Hepatocyte (in vitro differentiated cells): ENCODE data around the gene NKX2-1. TPM values are rescaled to one million over a fixed set of nuclear protein-coding genes. Genes with fewer than 3 reads are reported as not detected.

Experiments
- DNase-seq: peaks from one replicate; pipeline ENCODE4 v3.0.0-alpha.2; 2016; ENCODE audit warnings: low spot score
- H2AFZ ChIP-seq: fragments of 200-600 bp; sonication (generic); 2 replicates; pipeline ENCODE4 v1.6.0; 2016; ENCODE audit warnings: antibody characterized with exemption, mild to moderate bottlenecking
- H3K27ac ChIP-seq: fragments of 200-600 bp; sonication (generic); 2 replicates; pipeline ENCODE4 v1.5.1; 2016; ENCODE audit warnings: mild to moderate bottlenecking
- H3K27me3 ChIP-seq: fragments of 200-600 bp; sonication (generic); 2 replicates; pipeline ENCODE4 v1.6.1; 2016
- H3K36me3 ChIP-seq: fragments of 200-600 bp; sonication (generic); replicated peaks from 2 replicates; pipeline ENCODE4 v1.5.1; 2016; ENCODE audit warnings: low read depth; ENCODE audit not compliant: insufficient read depth
- H3K4me1 ChIP-seq: fragments of 200-600 bp; sonication (generic); 2 replicates; pipeline ENCODE4 v1.5.1; 2016; ENCODE audit warnings: mild to moderate bottlenecking, moderate library complexity; ENCODE audit not compliant: insufficient read depth
- H3K4me2 ChIP-seq: fragments of 200-600 bp; sonication (generic); 2 replicates; pipeline ENCODE4 v1.6.0; 2016
- H3K4me3 ChIP-seq: fragments of 200-600 bp; sonication (generic); 2 replicates; pipeline ENCODE4 v1.5.1; 2016; ENCODE audit warnings: mild to moderate bottlenecking
- H3K79me2 ChIP-seq: fragments of 200-600 bp; sonication (generic); 2 replicates; pipeline ENCODE4 v1.6.0; 2017; ENCODE audit warnings: mild to moderate bottlenecking
- H3K9me2 ChIP-seq: fragments of 200-600 bp; sonication (generic); replicated peaks from 2 replicates; pipeline ENCODE4 v1.6.0; 2017; ENCODE audit warnings: mild to moderate bottlenecking; ENCODE audit not compliant: insufficient read depth
- H3K9me3 ChIP-seq: fragments of 200-600 bp; sonication (generic); 2 replicates; pipeline ENCODE4 v1.5.1; 2016; ENCODE audit warnings: low read depth, mild to moderate bottlenecking
- H4K20me1 ChIP-seq: fragments of 200-600 bp; sonication (generic); 2 replicates; pipeline ENCODE4 v1.6.0; 2016; ENCODE audit warnings: mild to moderate bottlenecking; ENCODE audit not compliant: insufficient read depth, poor library complexity, severe bottlenecking
- EZH2 ChIP-seq: fragments of 200-600 bp; sonication (generic); IDR thresholded peaks from 2 replicates; pipeline ENCODE4 v1.6.1; 2016; ENCODE audit warnings: antibody characterized with exemption, mild to moderate bottlenecking, borderline replicate concordance
- EZH2phosphoT487 ChIP-seq: fragments of 200-600 bp; sonication (generic); IDR thresholded peaks from one replicate; pipeline ENCODE4 v1.6.1; 2018; ENCODE audit warnings: antibody characterized with exemption, mild to moderate bottlenecking, low read depth, moderate library complexity; ENCODE audit not compliant: unreplicated experiment, severe bottlenecking
- WGBS: methylation state at CpG from one replicate; pipeline ENCODE4 v1.1.6; 2016; ENCODE audit warnings: low lambda C conversion rate; ENCODE audit errors: missing lambda C conversion rate; 5-methylcytosine and 5-hydroxymethylcytosine counted together
- polyA plus RNA-seq: library from polyadenylated mRNA; unstranded; fragments of >200 nt; fragmentation: Nextera tagmentation; extraction: Ambion mirVana; gene quantifications from 2 replicates; pipeline ENCODE4 v1.2.1, GENCODE V29; 2016
- total RNA-seq: library from RNA; depleted of rRNA; stranded (reverse); fragments of >200 nt; gene quantifications from 2 replicates; pipeline ENCODE4 v1.2.3, GENCODE V29; 2014
- TF ChIP-seq, protein P1 (sequence below): fragments of 200-600 bp; sonication (generic); IDR thresholded peaks from 2 replicates; pipeline ENCODE4 v1.5.1; 2016; ENCODE audit warnings: antibody characterized with exemption, mild to moderate bottlenecking; ENCODE audit not compliant: poor library complexity

NKX2-1 gene
- total and polyA plus RNA-seq, 2 experiments from 2014 or later, result 2.2 to 2.7 TPM

DNA sequence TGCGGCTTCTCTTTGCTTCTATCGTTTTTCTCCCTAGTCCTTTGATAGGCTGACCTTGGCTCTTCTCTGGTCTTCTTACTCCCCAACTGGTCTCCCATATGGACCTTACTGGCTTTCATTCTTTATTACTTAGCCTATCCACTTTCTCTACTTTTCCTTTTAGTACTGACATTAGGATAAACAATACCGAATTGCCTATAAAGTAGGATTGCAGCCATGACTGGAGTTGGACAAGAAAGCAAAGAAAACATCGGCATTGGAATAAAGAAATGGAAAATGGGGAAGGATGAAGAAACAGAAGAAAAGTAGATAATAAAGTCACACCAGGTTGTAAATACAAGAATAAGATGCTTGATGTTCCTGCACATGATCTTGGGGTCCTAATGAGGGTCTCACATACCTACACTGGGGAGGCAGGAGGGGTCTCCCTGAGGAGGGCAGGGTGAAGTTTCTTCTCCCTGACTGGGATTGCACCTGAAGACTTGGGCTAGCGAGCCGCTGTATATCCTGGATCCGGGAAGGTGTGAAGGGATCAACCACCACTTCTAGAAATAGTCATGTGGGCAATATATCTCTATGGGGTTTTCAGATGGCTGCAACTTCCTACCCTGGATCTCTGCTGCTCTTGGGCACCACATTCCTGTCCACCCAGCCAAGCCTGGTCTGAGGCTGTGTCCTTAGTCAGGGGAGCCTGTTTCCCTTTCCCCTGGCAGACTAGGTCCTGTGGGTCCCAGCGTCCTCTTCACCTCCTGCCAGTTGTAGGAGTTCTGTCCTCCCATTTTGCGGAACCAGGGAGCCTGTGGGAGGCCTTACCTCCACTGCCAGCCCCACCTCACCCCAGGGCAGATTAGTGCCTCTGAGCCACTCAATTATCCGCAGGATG, 13.1 kb downstream of the NKX2-1 start:
- Histone ChIP-seq H3K79me2 (no peaks in the 10 kb centered on the region), H3K27me3 (peaks cover 98% of the 10 kb centered on the region), H3K4me2 (no peak overlapping the region), H3K9me2 (no peaks in the 10 kb centered on the region), H3K4me1 (no peaks in the 10 kb centered on the region), H3K36me3 (no peaks in the 10 kb centered on the region), H2AFZ (no peak overlapping the region), H3K9me3 (no peaks in the 10 kb centered on the region), H4K20me1 (no peaks in the 10 kb centered on the region), H3K27ac (no peak overlapping the region), H3K4me3 (no peak overlapping the region)
- TF ChIP-seq EZH2phosphoT487 (peak; percentile 3), EZH2 (peak; percentile 14)
- TF ChIP-seq, protein P1, sequence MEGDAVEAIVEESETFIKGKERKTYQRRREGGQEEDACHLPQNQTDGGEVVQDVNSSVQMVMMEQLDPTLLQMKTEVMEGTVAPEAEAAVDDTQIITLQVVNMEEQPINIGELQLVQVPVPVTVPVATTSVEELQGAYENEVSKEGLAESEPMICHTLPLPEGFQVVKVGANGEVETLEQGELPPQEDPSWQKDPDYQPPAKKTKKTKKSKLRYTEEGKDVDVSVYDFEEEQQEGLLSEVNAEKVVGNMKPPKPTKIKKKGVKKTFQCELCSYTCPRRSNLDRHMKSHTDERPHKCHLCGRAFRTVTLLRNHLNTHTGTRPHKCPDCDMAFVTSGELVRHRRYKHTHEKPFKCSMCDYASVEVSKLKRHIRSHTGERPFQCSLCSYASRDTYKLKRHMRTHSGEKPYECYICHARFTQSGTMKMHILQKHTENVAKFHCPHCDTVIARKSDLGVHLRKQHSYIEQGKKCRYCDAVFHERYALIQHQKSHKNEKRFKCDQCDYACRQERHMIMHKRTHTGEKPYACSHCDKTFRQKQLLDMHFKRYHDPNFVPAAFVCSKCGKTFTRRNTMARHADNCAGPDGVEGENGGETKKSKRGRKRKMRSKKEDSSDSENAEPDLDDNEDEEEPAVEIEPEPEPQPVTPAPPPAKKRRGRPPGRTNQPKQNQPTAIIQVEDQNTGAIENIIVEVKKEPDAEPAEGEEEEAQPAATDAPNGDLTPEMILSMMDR, result no peak
- WGBS, result 17% methylated on average over 10 of the region's 10 CpGs
- DNase-seq, result no peak

DNA sequence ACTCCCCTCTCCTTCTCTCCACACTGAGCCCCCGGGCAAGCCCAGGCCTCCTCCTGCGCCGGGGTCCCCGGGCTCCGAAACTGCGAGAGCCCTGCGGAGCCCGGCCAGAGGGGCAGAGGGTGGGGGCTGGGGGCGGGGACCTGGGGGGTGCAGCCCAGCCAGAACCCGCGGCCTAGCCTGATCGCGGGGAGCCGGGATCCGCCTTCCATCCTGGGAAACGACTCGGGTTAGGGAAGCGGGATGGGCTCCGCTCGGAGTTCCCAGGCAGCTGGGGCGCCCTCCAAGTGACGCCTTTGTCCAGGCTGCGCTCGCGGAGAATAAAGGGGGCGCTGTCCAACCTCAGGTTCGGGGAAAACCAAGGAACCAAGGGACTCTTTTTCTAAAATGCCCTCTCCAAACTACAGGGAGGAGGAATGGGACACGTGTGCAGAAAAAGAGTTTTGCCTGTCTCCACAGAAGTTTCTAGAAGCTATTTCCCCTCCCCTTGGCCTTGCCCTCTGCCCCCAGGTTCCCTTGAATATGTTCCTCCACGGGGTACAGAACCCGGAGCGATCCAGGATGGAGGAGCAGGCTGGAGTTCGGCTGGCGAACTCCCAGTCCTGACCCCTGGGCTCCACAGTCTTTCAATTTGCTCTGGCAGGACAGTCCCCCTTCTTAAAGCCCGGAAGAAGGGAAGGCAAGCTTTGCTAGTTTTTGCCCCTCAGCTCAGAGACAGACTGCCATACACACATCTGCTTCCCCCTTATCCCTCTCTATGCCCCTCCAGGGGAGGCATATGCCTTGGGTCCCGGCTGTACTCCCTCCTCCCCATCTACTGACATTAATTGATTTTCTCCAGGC, 13.9 kb downstream of the NKX2-1 start:
- Histone ChIP-seq H3K4me2 (peak overlapping the region; percentile 50), H3K27me3 (peaks cover 99% of the 10 kb centered on the region), H3K9me2 (no peaks in the 10 kb centered on the region), H3K4me1 (no peaks in the 10 kb centered on the region), H3K9me3 (no peaks in the 10 kb centered on the region), H3K79me2 (no peaks in the 10 kb centered on the region), H4K20me1 (no peaks in the 10 kb centered on the region), H3K27ac (no peak overlapping the region), H3K36me3 (no peaks in the 10 kb centered on the region), H2AFZ (no peak overlapping the region), H3K4me3 (no peak overlapping the region)
- 5% methylated on average over 25 of the region's 35 CpGs for WGBS
- peak; percentile 14 for TF ChIP-seq EZH2phosphoT487
- TF ChIP-seq, protein P1, result peak; percentile 11
- TF ChIP-seq EZH2, result no peak
- no peak for DNase-seq

DNA sequence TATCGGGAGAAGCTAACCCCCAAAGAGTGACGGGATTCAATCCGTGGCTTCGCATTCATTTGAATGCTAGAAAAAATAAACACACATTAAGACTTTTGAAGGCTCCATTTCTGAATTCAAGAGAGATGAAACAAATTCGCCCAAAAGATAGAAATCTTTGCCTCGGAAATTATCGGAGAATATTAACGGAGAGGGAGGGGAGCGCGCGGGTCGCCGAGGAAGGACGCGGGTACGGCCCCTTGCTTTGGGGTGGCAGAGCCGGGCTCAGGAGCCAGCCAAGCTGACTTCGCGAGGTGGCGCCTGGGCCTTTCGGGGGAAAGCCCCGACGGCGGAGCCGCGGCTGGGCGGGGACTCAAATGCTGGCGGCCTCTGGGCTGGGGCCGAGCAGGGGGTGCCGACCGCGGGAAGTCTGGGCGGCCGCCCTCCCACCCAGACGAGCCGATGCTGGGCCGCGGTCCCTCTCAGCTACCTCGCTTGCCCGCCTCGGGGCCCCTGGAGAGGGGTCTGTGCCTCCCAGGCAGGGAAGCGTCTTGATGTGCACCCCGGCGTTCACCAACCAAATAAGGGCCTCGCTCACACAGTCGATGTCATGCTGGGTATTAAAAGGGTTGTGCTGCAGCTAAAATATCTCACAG, 14.7 kb downstream of the NKX2-1 start:
- no peak overlapping the region for H3K4me3 ChIP-seq
- peak; percentile 23 for DNase-seq
- H3K36me3 ChIP-seq, result no peaks in the 10 kb centered on the region
- peak overlapping the region; percentile 55 for H2AFZ ChIP-seq
- no peaks in the 10 kb centered on the region for H4K20me1 ChIP-seq
- peaks cover 99% of the 10 kb centered on the region for H3K27me3 ChIP-seq
- H3K9me2 ChIP-seq, result no peaks in the 10 kb centered on the region
- H3K4me2 ChIP-seq, result peak overlapping the region; percentile 50
- no peaks in the 10 kb centered on the region for H3K79me2 ChIP-seq
- peak; percentile 10 for TF ChIP-seq EZH2phosphoT487
- peak; percentile 99 for TF ChIP-seq EZH2
- TF ChIP-seq, protein P1, result no peak
- no peaks in the 10 kb centered on the region for H3K4me1 ChIP-seq
- H3K9me3 ChIP-seq, result no peaks in the 10 kb centered on the region
- 3% methylated on average over 41 of the region's 46 CpGs for WGBS
- H3K27ac ChIP-seq, result no peak overlapping the region
